GM18861 (cell line): Measurements from ENCODE around the gene MTA3.

Experiments used
- ATAC-seq: cut with Tn5 transposase; IDR thresholded peaks from one replicate; pipeline ENCODE4 v1.9.1; 2021; ENCODE audit not compliant: unreplicated experiment

The MTA3 gene

GRCh38 chr2:42799881-42800280, 231.4 kb downstream of the MTA3 start:
- no peak for ATAC-seq

GRCh38 chr2:42800461-42800962, 232.1 kb downstream of the MTA3 start:
- ATAC-seq: no peak

- no peak for ATAC-seq
These were observed 232.5 kb downstream of the MTA3 start for GRCh38 chr2:42800981-42801380.

- no peak for ATAC-seq
These were observed 232.9 kb downstream of the MTA3 start for GRCh38 chr2:42801381-42801780.

- no peak for ATAC-seq
These were observed 233.7 kb downstream of the MTA3 start for GRCh38 chr2:42802150-42802549.

- no peak for ATAC-seq
These were observed 235.9 kb downstream of the MTA3 start for GRCh38 chr2:42804338-42804737.

GRCh38 chr2:42804891-42805290, 236.5 kb downstream of the MTA3 start:
- no peak for ATAC-seq
